ENCODE measurements around the gene MMS22L. TPM values are rescaled to one million over a fixed set of nuclear protein-coding genes. Genes with fewer than 3 reads are reported as not detected.

Gene MMS22L
- total RNA-seq, 1 donor from 2014 or later = 19.6 TPM

DNA sequence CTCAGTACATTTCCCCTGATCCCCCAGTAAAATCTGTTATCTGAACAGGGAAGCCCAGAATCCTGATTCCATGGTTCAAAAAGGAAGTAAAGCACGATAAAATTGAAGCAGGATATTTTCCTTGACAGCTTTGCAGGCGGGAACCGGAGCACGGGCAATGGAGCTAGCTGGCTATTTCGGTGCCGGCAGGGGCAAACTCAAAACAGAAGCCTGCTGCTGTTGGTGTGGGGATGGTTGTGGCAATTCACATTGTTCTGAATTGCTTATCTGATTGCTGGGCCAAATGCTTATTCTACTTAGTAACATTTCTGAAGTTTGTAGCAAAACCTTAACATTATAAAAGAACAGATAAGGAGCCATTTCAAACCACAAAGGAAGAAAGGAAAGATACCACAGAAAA lies 172.4 kb downstream of the MMS22L start:
- Histone ChIP-seq H3K27me3 (no peaks in the 10 kb centered on the region), H3K36me3 (no peaks in the 10 kb centered on the region), H3K4me3 (no peak overlapping the region), H3K4me1 (no peaks in the 10 kb centered on the region), H3K9me3 (no peaks in the 10 kb centered on the region), H3K27ac (no peak overlapping the region)
- no peak for TF ChIP-seq POLR2A (IDR thresholded peaks at IDR 0.05)
- no peak for TF ChIP-seq POLR2AphosphoS5 (IDR thresholded peaks at IDR 0.05; ENCODE audit: insufficient read depth in 1 of 2, low read depth in 1 of 2)
- TF ChIP-seq, protein P1, sequence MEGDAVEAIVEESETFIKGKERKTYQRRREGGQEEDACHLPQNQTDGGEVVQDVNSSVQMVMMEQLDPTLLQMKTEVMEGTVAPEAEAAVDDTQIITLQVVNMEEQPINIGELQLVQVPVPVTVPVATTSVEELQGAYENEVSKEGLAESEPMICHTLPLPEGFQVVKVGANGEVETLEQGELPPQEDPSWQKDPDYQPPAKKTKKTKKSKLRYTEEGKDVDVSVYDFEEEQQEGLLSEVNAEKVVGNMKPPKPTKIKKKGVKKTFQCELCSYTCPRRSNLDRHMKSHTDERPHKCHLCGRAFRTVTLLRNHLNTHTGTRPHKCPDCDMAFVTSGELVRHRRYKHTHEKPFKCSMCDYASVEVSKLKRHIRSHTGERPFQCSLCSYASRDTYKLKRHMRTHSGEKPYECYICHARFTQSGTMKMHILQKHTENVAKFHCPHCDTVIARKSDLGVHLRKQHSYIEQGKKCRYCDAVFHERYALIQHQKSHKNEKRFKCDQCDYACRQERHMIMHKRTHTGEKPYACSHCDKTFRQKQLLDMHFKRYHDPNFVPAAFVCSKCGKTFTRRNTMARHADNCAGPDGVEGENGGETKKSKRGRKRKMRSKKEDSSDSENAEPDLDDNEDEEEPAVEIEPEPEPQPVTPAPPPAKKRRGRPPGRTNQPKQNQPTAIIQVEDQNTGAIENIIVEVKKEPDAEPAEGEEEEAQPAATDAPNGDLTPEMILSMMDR (IDR thresholded peaks at IDR 0.05) = no peak
- intact Hi-C loops (cut with DNase I) = no loop called here
- DNase-seq (ENCODE audit: extremely low spot score in 2 of 2) = no peak

DNA sequence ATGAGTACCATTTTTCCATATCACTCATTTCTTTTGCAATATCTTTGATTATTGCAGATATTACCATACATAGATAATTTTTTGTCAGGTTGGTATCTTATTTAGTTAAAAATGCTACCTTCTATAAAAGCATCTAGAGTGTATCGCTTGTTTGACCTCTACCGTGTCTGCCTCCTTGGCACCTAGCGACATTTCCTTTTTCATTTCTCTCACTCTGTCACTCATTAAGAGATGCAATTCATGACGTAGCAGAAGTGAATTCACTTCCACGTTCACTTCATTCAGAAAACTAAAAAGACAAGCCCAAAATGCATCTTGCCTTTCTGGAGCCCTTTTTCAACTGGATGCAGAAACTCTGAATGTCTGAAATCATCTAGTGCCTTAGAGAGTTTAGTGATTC lies 172.9 kb downstream of the MMS22L start:
- no peaks in the 10 kb centered on the region for H3K27me3 ChIP-seq
- H3K4me3 ChIP-seq = no peak overlapping the region
- intact Hi-C loops (cut with DNase I) = no loop called here
- DNase-seq (ENCODE audit: extremely low spot score in 2 of 2) = no peak
- H3K27ac ChIP-seq = no peak overlapping the region
- H3K36me3 ChIP-seq = no peaks in the 10 kb centered on the region
- no peaks in the 10 kb centered on the region for H3K9me3 ChIP-seq
- TF ChIP-seq POLR2AphosphoS5 (IDR thresholded peaks at IDR 0.05; ENCODE audit: insufficient read depth in 1 of 2, low read depth in 1 of 2) (no peak), POLR2A (IDR thresholded peaks at IDR 0.05) (no peak)
- TF ChIP-seq, protein P1 (IDR thresholded peaks at IDR 0.05) = no peak
- H3K4me1 ChIP-seq = no peaks in the 10 kb centered on the region

DNA sequence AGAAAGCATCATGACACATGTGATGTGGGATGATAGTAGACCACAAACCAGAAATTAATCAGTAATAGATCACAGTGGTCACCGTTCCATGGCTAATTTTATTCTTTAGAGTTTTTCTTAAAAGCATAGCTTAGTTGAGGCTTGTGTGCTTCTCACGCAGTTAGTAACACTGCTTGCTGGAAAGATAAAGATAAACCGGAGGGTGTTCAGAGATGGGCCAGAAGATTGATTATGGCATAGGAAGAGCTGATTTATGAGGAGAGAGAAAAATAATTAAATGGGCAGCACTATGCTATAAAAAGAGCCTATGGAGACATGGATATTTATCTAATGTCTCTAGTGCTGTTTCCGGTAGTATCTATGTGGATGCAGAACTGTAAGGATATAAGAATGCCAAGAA lies 173.6 kb downstream of the MMS22L start:
- Histone ChIP-seq H3K4me1 (no peaks in the 10 kb centered on the region), H3K9me3 (no peaks in the 10 kb centered on the region), H3K36me3 (no peaks in the 10 kb centered on the region), H3K27ac (no peak overlapping the region), H3K4me3 (no peak overlapping the region), H3K27me3 (no peaks in the 10 kb centered on the region)
- intact Hi-C loops (cut with DNase I) = no loop called here
- TF ChIP-seq, protein P1 (IDR thresholded peaks at IDR 0.05) = no peak
- TF ChIP-seq POLR2AphosphoS5 (IDR thresholded peaks at IDR 0.05; ENCODE audit: insufficient read depth in 1 of 2, low read depth in 1 of 2) (no peak), POLR2A (IDR thresholded peaks at IDR 0.05) (no peak)
- no peak for DNase-seq (ENCODE audit: extremely low spot score in 2 of 2)

DNA sequence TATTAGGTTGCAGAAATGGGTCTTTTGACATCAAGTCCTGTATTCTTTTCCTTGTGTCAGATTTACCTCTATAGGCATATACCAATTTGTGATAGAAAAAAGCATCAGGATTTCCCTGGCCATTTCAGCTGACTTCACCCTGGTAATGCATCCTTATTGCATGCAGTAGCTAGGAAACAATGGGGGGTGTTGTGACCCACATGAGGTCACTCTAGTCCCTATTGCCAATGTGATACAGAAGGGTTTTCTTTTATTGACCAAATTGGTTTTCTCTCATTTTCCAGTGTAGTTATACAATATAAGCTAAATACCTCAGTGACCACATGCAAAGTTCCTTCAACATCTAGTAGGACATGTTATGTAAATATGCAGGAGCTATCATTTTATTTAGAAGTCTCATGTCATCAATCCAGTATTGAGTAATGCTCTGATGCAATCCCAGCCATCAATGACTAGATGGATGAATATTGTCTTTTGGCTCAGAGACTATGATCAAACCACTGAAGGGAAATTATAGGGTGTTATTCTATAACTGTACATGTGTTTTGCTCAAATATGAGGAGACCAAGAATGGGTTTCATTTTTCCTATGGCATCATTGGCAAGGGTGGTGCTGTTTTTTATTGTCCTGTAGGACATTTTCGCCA lies 180.7 kb downstream of the MMS22L start:
- H3K27ac ChIP-seq = no peak overlapping the region
- no peak overlapping the region for H3K4me3 ChIP-seq
- intact Hi-C loops (cut with DNase I) = no loop called here
- no peaks in the 10 kb centered on the region for H3K9me3 ChIP-seq
- no peak for TF ChIP-seq POLR2AphosphoS5 (IDR thresholded peaks at IDR 0.05; ENCODE audit: insufficient read depth in 1 of 2, low read depth in 1 of 2)
- TF ChIP-seq POLR2A (IDR thresholded peaks at IDR 0.05) = no peak
- TF ChIP-seq, protein P1 (IDR thresholded peaks at IDR 0.05) = no peak
- H3K4me1 ChIP-seq = no peaks in the 10 kb centered on the region
- H3K36me3 ChIP-seq = no peaks in the 10 kb centered on the region
- no peaks in the 10 kb centered on the region for H3K27me3 ChIP-seq
- DNase-seq (ENCODE audit: extremely low spot score in 2 of 2) = no peak

DNA sequence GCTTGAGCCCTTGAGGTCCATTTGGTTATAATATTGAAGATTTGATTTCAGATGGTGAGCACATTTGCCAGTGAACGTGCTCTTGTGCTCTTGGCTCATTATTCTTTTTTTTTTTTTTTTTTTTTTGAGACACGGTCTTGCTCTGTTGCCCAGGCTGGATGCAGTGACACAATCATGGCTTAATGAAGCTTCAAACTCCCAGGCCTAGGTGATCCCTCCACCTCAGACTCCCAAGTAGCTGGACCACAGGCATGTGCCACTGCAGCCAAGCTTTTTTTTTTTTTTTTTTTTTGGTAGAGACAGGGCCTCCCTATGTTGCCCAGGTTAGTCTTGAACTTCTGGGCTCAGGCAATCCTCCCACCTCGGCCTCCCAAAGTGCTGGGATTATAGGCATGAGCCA lies 182.3 kb downstream of the MMS22L start:
- no peak for DNase-seq (ENCODE audit: extremely low spot score in 2 of 2)
- no peaks in the 10 kb centered on the region for H3K4me1 ChIP-seq
- no peaks in the 10 kb centered on the region for H3K9me3 ChIP-seq
- TF ChIP-seq, protein P1 (IDR thresholded peaks at IDR 0.05) = no peak
- TF ChIP-seq POLR2AphosphoS5 (IDR thresholded peaks at IDR 0.05; ENCODE audit: insufficient read depth in 1 of 2, low read depth in 1 of 2) (no peak), POLR2A (IDR thresholded peaks at IDR 0.05) (no peak)
- intact Hi-C loops (cut with DNase I) = no loop called here
- no peak overlapping the region for H3K27ac ChIP-seq
- no peak overlapping the region for H3K4me3 ChIP-seq
- H3K27me3 ChIP-seq = no peaks in the 10 kb centered on the region
- no peaks in the 10 kb centered on the region for H3K36me3 ChIP-seq

All from vagina (tissue), 2 donors.